NCI-H1048 (cell line): Measurements from ENCODE around the gene OS9.
"Not testable (repeated sequence)": the region's sequence is repeated elsewhere in the genome, so short reads cannot be mapped to it uniquely, and the experiment has no call there.

Source experiments
- DNase-seq: peaks from one replicate; lab custom pipeline; 2025; lab: John Stamatoyannopoulos, UW

Gene OS9

DNA sequence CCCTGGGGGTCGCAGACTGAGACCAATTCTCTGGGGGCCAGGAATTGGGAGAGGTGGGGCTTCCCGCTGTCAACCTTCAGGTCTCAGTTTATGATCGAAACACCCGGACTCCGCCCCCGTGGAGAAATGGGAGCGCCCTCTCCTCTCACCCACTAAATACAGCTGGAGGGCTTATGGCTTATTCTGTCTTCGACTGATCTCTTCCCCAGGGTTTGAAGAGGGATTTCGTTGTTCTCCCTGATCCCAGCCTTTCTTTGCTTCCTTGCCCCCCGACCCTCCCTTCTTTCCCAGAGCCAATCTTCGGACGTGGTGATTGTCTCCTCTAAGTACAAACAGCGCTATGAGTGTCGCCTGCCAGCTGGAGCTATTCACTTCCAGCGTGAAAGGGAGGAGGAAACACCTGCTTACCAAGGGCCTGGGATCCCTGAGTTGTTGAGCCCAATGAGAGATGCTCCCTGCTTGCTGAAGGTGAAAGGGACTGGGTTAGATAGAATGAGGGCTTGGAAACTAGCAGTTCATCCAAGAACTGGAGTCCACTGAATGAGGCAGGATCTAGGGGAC is 607 bp downstream of the OS9 start:
- no peak for DNase-seq

DNA sequence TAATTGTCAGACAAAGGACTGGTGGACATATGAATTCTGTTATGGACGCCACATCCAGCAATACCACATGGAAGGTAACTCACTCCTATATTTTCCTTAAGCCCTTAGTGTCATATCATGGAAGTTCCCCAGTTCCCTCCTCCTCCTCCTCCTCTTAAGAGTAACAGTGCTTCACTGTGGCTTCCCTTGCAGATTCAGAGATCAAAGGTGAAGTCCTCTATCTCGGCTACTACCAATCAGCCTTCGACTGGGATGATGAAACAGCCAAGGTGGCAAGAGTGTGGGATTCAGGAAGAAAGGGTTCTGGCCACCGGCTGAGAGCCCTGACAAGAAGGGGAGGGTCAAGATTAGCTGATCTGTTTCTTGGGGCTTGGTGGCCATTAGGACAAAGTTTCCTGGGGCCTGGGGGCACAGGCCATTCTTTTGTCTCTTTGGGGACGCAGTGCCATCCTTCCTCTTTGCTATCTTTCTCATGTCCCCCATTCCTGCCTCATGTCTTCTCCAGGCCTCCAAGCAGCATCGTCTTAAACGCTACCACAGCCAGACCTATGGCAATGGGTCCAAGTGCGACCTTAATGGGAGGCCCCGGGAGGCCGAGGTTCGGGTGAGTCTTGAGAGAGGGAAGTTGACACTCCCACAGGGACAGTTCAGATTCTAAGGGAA is 2.0 kb downstream of the OS9 start:
- no peak for DNase-seq

DNA sequence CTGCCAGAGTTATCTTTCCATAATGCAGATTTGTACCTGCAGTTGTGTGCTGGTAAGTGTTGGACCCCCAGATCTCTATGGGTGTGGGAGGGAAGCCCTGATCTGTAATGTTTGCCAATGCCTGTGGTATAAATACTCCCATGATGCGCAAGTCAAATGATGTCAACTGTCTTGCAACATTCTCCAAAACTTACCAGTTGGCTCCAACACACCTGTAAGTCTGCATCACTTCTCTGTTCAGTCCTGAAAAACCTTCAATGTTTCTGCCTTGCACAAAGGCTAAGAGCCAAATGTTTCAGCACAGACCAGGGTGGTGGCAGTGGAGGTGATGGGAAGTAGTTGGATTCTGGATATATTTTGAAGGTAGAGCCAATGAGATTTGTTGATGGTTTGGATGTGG is 3.1 kb downstream of the OS9 start:
- DNase-seq = no peak

DNA sequence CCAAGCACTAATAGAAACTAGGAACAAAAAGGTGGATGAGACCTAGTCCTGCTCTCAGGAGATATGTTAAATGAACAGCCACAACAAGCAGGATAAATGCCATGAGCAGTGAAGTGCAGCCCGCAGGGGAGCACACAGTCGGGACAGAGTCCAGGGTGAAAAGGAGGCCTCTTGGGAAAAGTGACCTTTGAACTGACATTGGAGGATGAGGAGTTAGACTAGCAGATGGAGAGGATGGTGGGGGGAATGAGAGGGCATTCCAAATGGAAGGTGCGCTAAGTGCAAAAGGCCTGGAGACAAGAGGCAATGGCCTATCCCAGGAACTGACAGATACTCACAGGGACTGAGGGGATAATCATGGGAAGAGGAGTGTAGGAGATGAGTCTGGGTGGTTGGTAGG is 4.5 kb downstream of the OS9 start:
- no peak for DNase-seq

DNA sequence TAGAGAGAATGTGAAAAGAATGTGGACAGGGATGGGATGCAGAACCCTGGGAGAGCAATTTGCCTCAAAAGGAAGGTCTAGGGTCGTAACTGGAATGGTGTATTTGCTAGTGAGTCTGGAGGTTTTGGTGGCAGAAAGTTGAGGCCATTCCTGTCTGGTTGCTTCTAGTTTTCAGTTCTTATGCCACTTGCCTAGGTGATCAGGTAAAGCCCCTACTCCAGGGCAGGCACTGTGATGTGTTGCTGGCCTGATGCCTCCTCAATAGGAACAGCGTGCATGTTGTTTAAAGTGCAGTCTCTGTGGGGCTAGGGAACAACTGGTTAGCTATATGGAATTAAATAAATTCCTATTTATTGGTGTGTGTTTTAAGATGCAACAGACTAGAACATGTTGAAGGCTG is 6.4 kb downstream of the OS9 start:
- DNase-seq = no peak

DNA sequence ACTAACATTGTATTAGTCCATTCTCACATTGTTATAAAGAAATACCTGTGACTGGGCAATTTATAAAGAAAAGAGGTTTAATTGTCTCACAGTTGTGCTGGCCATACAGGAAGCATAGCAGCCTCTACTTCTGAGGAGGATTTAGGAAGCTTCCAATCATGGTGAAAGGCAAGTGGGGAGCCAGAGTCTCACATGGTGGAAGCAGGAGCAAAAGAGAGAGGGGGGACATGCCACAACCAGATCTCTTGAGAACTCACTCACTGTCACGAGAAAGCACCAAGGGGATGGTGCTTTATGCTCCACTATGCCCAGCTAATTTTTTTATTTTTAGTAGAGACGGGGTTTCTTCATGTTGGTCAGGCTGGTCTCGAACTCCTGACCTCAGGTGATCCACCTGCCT is 13.3 kb downstream of the OS9 start:
- DNase-seq = no peak

DNA sequence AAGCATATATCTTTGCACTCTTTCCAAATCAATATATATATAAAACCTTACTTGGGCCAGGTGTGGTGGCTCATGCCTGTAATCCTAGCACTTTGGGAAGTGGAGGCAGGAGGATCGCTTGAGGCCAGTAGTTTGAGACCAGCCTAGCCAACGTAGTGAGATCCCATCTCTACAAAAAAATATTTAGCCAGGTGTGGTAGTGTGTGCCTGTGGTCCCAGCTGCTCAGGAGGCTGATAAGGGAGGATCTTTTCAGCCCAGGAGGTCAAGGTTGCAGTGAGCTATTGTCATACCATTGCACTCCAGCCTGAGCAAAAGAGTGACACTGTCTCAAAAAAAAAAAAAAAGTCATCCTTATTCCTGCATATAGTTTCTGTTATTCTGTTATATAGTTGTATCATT is 14.4 kb downstream of the OS9 start:
- DNase-seq = no peak

DNA sequence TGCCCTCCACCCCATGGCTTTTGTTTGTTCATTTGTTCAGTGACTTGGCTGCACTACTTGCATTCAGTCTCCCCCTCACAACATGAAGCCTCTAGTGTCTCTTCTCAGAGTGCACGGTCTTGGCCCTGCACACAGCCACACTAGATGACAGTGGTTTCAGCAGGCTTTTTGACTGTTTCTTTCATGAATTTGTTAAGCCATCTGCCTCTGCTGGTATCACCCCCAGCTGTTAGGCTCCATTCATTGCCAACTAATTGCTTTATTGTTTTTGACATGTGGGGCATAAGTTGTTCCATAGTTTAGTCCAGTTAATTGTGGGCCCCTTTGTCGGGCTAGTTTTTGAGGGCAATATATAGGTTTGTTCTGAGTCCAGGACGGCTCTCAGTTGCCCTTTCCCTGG is 18.8 kb downstream of the OS9 start:
- DNase-seq = no peak

DNA sequence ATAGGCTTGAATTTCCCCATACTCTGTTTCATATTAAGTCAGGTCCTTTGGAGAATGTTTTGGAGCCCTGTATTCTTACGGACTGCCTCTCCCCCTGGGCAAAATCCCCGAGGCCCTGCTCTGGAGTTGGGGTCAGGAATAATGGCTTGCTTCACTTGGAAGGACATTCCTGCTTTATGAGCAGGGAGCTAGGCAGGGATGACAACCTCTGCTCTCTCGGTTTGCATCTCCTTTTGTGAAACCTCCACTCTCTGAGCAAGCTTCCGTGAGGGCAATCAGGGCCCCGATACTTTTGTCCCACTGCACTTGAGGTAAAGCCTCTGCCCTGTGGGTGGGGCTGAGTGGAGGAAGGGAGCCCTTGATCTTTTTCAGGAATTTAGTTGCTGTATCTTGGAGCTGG is 19.3 kb downstream of the OS9 start:
- DNase-seq = no peak

DNA sequence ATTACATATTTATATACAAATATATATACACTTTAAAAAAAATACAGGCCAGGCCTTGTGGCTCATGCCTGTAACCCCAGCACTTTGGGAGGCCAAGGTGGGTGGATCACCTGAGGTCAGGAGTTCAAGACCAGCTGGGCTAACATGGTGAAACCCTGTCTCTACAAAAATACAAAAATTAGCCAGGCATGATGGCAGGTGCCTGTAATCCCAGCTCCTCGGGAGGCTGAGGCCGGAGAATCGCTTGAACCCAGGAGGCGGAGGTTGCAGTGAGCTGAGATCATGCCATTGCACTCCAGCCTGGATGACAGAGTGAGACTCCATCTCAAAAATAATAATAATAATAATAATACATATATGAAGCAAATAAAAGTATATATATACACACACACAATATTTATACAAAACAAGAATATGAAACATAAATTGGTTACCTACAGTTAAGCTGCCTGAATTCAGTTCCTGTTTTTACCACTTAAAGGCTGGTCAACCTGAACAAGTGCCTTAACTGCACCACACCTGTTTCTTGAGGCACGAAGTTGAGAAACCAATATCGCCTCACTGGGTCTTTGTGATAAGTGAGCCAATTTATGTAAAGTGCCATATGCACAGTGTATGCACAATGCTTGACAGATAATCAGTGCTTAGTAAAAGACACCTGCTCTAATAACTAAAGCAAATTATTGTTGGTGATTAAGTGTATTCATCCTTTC is 21.3 kb downstream of the OS9 start:
- DNase-seq = not testable (repeated sequence)

DNA sequence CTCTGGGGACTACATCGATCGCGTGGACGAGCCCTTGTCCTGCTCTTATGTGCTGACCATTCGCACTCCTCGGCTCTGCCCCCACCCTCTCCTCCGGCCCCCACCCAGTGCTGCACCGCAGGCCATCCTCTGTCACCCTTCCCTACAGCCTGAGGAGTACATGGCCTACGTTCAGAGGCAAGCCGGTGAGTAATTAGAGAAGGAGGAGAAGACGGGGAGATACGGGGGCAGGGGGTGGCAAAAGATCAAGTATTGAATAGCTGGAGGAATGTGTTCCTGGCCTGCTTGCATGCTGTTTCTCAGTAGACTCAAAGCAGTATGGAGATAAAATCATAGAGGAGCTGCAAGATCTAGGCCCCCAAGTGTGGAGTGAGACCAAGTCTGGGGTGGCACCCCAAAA is 21.9 kb downstream of the OS9 start:
- no peak for DNase-seq

DNA sequence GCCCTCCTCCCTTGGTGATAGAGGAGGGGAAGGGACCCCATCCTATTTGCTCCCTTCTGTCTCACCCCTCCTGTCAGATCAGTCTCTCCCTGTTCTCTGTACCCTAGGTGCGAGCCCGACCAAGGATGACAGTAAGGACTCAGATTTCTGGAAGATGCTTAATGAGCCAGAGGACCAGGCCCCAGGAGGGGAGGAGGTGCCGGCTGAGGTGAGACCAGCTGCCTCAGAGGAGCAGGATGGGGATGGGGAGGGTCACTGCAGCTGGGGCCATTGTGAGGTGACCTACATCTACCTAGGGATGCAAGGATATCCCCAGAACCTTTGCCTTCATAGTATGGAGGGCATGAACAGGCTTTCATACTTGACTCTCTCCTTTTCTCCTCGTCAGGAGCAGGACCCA is 22.4 kb downstream of the OS9 start:
- no peak for DNase-seq

DNA sequence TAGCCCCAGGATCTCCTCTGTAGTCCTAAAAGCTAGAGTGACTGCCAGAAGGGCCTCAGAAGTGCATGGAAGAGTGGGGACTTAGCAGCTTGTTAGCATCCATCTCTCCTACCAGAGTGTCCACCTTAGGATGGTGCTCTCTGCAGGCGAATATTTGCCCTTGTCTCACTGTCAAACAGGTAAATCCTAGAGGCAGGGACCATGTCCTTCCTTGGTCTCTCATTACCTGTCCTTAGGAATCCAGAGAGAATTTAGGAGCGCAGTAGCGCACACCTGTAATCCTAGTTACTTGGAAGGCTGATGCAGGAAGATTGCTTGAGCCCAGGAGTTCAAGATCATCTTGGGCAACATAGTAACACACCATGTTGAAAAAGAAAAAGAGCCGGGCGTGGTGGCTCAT is 23.2 kb downstream of the OS9 start:
- no peak for DNase-seq

DNA sequence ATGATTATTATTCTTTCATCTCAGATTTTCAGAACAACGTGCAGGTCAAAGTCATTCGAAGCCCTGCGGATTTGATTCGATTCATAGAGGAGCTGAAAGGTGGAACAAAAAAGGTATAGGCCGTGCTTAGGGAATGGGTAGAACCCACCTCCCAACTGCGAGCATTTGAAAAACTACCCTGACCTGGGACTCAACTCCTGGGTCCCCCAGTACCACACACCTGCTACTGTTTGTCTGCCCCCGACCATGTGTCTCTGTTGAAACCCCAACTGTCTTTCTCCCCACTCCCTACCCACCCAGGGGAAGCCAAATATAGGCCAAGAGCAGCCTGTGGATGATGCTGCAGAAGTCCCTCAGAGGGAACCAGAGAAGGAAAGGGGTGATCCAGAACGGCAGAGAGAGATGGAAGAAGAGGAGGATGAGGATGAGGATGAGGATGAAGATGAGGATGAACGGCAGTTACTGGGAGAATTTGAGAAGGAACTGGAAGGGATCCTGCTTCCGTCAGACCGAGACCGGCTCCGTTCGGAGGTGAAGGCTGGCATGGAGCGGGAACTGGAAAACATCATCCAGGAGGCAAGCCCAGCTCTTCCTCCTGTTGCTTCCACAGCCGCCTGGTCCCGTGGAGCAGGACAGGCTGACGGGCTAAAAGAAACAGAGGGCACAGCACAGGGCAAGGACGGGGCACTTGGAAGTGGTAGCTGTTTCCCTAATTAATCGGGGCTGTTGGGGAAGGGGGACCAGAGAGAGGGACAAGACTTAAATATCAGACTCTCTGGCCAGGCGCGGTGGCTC is 24.1 kb downstream of the OS9 start:
- no peak for DNase-seq

DNA sequence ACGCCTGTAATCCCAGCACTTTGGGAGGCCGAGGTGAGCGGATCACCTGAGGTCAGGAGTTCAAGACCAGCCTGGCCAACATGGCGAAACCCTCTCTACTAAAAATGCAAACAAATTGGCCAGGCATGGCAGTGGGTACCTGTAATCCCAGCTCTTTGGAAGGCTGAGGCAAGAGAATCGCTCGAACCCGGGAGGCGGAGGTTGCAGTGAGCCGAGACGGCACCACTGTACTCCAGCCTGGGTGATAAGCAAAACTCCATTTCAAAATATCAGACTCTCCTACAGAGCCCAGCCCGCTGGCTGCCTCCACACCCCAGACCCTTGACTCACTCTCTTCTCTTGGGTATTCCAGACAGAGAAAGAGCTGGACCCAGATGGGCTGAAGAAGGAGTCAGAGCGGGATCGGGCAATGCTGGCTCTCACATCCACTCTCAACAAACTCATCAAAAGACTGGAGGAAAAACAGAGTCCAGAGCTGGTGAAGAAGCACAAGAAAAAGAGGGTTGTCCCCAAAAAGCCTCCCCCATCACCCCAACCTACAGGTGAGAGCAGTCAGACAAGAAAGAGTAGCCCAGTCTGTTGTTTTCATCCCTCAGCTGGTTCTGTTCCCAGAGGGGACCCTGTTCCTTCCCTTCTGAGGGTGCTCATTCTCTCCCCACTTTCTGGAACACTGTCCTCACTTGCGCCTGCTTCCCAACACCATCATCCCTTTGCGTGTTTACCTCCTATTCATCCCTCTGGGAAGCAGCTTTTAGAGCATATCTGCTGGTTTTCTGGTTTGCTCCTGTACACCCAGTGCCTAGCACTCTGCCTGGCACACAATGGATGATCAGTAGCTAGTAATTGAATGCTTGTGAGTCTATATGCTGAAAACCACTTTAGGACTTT is 25.0 kb downstream of the OS9 start:
- DNase-seq = no peak

DNA sequence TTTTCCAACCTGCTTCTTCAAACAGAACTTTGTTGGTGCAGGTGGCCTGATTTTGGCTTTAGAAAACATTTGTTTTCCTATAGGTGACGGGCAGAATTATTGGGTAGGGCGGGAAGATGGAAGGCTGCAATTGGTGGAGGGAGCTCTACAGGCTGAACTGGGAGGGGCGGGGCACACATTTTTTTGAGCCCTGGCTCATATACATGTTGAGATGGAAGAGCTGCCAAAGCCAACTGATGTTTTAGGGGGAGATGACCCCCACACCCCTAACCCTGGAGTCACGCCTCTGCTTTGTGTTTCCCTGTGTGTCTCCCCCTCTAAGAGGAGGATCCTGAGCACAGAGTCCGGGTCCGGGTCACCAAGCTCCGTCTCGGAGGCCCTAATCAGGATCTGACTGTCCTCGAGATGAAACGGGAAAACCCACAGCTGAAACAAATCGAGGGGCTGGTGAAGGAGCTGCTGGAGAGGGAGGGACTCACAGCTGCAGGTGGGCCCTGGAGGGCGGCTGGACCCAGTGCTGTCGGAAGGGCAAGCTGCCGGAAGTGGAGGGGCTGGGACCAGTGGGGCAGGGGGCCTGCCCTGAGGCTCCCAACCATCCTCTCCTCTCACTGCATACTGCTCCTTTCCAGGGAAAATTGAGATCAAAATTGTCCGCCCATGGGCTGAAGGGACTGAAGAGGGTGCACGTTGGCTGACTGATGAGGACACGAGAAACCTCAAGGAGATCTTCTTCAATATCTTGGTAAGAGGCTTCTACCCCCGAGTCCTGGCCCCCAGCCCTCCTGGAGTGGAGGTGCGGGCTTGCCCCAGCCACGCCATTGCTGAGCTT is 26.1 kb downstream of the OS9 start:
- DNase-seq = no peak

DNA sequence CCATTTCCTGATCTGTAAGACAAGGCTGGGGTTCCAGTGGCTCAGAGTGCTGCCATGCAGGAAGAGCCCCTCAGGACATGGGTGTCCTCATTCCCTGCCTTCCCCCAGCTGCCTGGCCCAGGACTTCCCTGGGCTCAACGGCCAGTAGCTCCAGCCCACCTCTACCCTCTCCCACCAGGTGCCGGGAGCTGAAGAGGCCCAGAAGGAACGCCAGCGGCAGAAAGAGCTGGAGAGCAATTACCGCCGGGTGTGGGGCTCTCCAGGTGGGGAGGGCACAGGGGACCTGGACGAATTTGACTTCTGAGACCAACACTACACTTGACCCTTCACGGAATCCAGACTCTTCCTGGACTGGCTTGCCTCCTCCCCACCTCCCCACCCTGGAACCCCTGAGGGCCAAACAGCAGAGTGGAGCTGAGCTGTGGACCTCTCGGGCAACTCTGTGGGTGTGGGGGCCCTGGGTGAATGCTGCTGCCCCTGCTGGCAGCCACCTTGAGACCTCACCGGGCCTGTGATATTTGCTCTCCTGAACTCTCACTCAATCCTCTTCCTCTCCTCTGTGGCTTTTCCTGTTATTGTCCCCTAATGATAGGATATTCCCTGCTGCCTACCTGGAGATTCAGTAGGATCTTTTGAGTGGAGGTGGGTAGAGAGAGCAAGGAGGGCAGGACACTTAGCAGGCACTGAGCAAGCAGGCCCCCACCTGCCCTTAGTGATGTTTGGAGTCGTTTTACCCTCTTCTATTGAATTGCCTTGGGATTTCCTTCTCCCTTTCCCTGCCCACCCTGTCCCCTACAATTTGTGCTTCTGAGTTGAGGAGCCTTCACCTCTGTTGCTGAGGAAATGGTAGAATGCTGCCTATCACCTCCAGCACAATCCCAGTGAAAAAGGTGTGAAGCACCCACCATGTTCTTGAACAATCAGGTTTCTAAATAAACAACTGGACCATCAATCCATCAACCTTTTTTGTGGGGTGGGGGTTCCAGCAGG is 27.0 kb downstream of the OS9 start:
- DNase-seq = no peak

DNA sequence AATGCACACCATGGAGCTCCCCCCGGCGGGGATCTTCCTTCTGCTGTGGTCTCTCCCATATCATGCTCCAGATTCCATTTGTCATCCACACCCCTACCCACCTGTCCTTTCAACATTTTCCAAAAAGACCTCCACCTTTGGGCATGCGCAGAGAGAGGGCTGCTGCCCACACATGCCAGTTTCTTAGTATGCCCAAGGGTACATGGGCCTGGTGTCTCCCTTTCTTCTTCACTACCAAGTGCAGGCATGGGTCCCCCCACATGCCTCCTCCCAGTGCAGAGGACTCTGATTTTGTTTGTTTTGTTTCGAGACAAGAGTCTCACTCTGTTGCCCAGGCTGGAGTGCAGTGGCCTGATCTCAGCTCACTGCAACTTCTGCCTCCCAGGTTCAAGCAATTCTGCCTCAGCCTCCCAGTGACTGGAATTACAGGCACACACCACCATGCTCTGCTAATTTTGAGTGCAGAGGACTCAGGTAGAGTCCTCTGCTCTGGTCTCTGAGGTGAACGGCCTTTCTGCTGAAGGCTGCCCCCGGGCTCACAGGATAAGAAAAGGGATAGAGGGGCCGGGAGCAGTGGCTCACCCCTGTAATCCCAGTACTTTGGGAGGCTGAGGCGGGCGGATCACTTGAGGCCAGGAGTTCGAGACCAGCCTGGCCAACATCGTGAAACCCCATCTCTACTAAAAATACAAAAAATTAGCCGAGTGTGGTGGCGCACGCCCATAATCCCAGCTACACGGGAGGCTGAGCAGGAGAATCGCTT is 28.1 kb downstream of the OS9 start:
- DNase-seq = not testable (repeated sequence)
